Cardiac fibroblast (primary cell): ENCODE data around the gene PRPSAP2.
A peak's percentile ranks its signal among the peaks of the same experiment; 100 is the strongest.
"Not testable (repeated sequence)": the region's sequence is repeated elsewhere in the genome, so short reads cannot be mapped to it uniquely, and the experiment has no call there.

Experiments used
- DNase-seq, 2 donors: peaks; one replicate each; pipeline versions ENCODE4 v3.0.0 to v3.0.0-alpha.2; 2010; ENCODE audit warnings: low read depth in 2 of 2
- H3K4me3 ChIP-seq, 2 donors: replicated peaks in 1 of 2; 1 replicate in 1 of 2; 2 replicates in 1 of 2; pipeline ENCODE4 v1.5.1; 2011; ENCODE audit warnings: low read depth in 2 of 2, low read length in 2 of 2, mild to moderate bottlenecking in 2 of 2, moderate library complexity in 1 of 2
- CTCF ChIP-seq: IDR thresholded peaks from one replicate; pipeline ENCODE4 v1.5.1; 2011; ENCODE audit warnings: low read depth, mild to moderate bottlenecking, low read length, inconsistent platforms

Gene PRPSAP2

GRCh38 chr17:18917506-18918032 is 59.6 kb downstream of the PRPSAP2 start:
- DNase-seq = no peak
- H3K4me3 ChIP-seq = no peak overlapping the region
- no peak for TF ChIP-seq CTCF

GRCh38 chr17:18919963-18920362 is 62.0 kb downstream of the PRPSAP2 start:
- H3K4me3 ChIP-seq = no peak overlapping the region
- no peak for TF ChIP-seq CTCF
- DNase-seq = no peak

- no peak for TF ChIP-seq CTCF
These were observed 63.0 kb downstream of the PRPSAP2 start for GRCh38 chr17:18920911-18921441.

GRCh38 chr17:18921485-18921884 is 63.6 kb downstream of the PRPSAP2 start:
- H3K4me3 ChIP-seq = no peak overlapping the region
- DNase-seq = no peak
- no peak for TF ChIP-seq CTCF

More at GRCh38 chr17:18920911-18921441, 63.0 kb downstream of the PRPSAP2 start:
- H3K4me3 ChIP-seq = no peak overlapping the region
- peak in 1 of 2 donors; percentile 51 for DNase-seq

GRCh38 chr17:18921912-18922451 is 64.1 kb downstream of the PRPSAP2 start:
- peak; percentile 49 to 61 for DNase-seq
- no peak overlapping the region for H3K4me3 ChIP-seq
- no peak for TF ChIP-seq CTCF

- not testable (repeated sequence) for DNase-seq, H3K4me3 ChIP-seq
These were observed 64.7 kb downstream of the PRPSAP2 start for GRCh38 chr17:18922596-18922995.

GRCh38 chr17:18925187-18925586 is 67.3 kb downstream of the PRPSAP2 start:
- no peak overlapping the region for H3K4me3 ChIP-seq
- TF ChIP-seq CTCF = no peak
- DNase-seq = no peak
